Ovary (tissue), 9 donors: ENCODE measurements around the gene PTPRG. TPM values are rescaled to one million over a fixed set of nuclear protein-coding genes. Genes with fewer than 3 reads are reported as not detected.

Source experiments
- DNase-seq, 5 donors: peaks; one replicate each; pipeline ENCODE4 v3.0.0-alpha.2; 2019 to 2020
- H3K27ac ChIP-seq, 2 donors: fragments of 200-600 bp; one replicate each; pipeline versions ENCODE4 v1.5.1 to v1.8.0; 2019 to 2022
- H3K27me3 ChIP-seq: fragments of 200-600 bp; one replicate; pipeline ENCODE4 v1.8.0; 2022
- H3K36me3 ChIP-seq: fragments of 200-600 bp; sonication (generic); one replicate; pipeline ENCODE4 v1.5.1; 2019
- H3K4me1 ChIP-seq: one replicate; pipeline ENCODE4 v1.8.1; 2013; ENCODE audit warnings: mild to moderate bottlenecking, moderate library complexity; ENCODE audit not compliant: insufficient read depth
- H3K4me3 ChIP-seq: fragments of 200-600 bp; sonication (generic); one replicate; pipeline ENCODE4 v1.5.1; 2017
- H3K9me3 ChIP-seq, 2 donors: fragments of 200-600 bp in 1 of 2; sonication (generic) in 1 of 2; one replicate each; pipeline versions ENCODE4 v1.5.1 to v1.8.1; 2013 to 2019; ENCODE audit warnings: mild to moderate bottlenecking in 1 of 2, moderate library complexity in 1 of 2
- CTCF ChIP-seq, 3 donors: fragments of 450-650 bp in 2 of 3; fragments of 200-600 bp in 1 of 3; IDR thresholded peaks; one replicate each; pipeline versions ENCODE4 v1.5.1 to v1.8.0; 2016 to 2022; ENCODE audit warnings: antibody characterized with exemption in 3 of 3, mild to moderate bottlenecking in 1 of 3
- EP300 ChIP-seq: sonication (generic); formaldehyde crosslinking; IDR thresholded peaks from one replicate; pipeline ENCODE4 v1.6.1; 2017; ENCODE audit warnings: antibody characterized with exemption
- POLR2A ChIP-seq: fragments of 450-650 bp; IDR thresholded peaks from one replicate; pipeline ENCODE4 v1.6.1; 2017; ENCODE audit warnings: antibody characterized with exemption, mild to moderate bottlenecking, moderate library complexity
- WGBS, 3 donors: extraction: QIAGEN DNeasy Blood & Tissue Kit in 1 of 3; methylation state at CpG; one replicate each; pipeline versions ENCODE4 v1.1.5 to v1.1.7; 2013 to 2017; 5-methylcytosine and 5-hydroxymethylcytosine counted together
- intact Hi-C, 4 donors: fragments of 100-400 bp; cut with DNase I; formaldehyde crosslinking; loops; one replicate each; pipeline versions ENCODE4 v1.11.0 to v1.15.1; 2022 to 2023
- polyA plus RNA-seq, 2 donors: library from polyadenylated mRNA; stranded (reverse); fragments of 200-250 nt in 1 of 2; fragments of 350-450 nt in 1 of 2; fragmentation: Illumina TruSeq in 1 of 2; extraction: RNeasy Lipid Tissue Mini Kit (QIAGEN cat#74804) in 1 of 2; gene quantifications; one replicate each; pipeline ENCODE4 v1.2.3, GENCODE V29; 2013 to 2014
- total RNA-seq, 7 donors: library from RNA; depleted of rRNA in 2 of 7; stranded (reverse); fragments of >200 nt in 2 of 7; fragmentation: NEBNext Ultra II Directional in 3 of 7; extraction: Animal tissue kit (Norgen Biotek cat#: 25700) in 3 of 7; gene quantifications; one replicate each; pipeline versions ENCODE4 v1.1.0 to v1.2.4, GENCODE V29; 2016 to 2023
- donor health status: DM: no; HTN: no; CAD: no; lungs with moderate emphysema.
- donor health status: DM: no; HTN: no; CAD: no.
- donor health status: Bipolar disorder and iron deficiency.
- donor health status: DM: yes; HTN: yes; CAD: no.
- donor health status: DM: no; HTN: no; CAD: no.
- donor health status: DM: yes; HTN: yes; CAD: no.

Gene PTPRG
- total and polyA plus RNA-seq, 9 donors = 18.2 to 87.9 (median 47.7) TPM

- no peaks in the 10 kb centered on the region for H3K9me3 ChIP-seq
- WGBS, 3 donors = 67 to 72% (median 67%) methylated on average over 7 of the region's 7 CpGs
- intact Hi-C loops = loop anchor here in 2 of 4 donors (5.0 to 10.0 kb wide), 2 partner anchors 382 to 1594 kb away; partner anchors contain the start of gene PTPRG (in 1 of the 2)
- no peaks in the 10 kb centered on the region for H3K4me1 ChIP-seq
- H3K4me3 ChIP-seq = no peak overlapping the region
- DNase-seq = no peak
- no peak overlapping the region for H3K27ac ChIP-seq
- no peaks in the 10 kb centered on the region for H3K36me3 ChIP-seq
- no peaks in the 10 kb centered on the region for H3K27me3 ChIP-seq
- no peak for TF ChIP-seq POLR2A
- TF ChIP-seq CTCF (IDR thresholded peaks at IDR 0.05) = no peak
- TF ChIP-seq EP300 = no peak
Measured at GRCh38 chr3:61946570-61947324, 385.4 kb downstream of the PTPRG start.

GRCh38 chr3:61947456-61947855 is 386.1 kb downstream of the PTPRG start:
- no peak for DNase-seq
- Histone ChIP-seq H3K4me3 (no peak overlapping the region), H3K27me3 (no peaks in the 10 kb centered on the region), H3K27ac (no peak overlapping the region), H3K9me3 (no peaks in the 10 kb centered on the region), H3K36me3 (no peaks in the 10 kb centered on the region), H3K4me1 (no peaks in the 10 kb centered on the region)
- WGBS, 3 donors = 83 to 90% (median 87%) methylated on average over 4 of the region's 4 CpGs
- intact Hi-C loops = loop anchor here in 2 of 4 donors (5.0 to 10.0 kb wide), 2 partner anchors 383 to 1595 kb away; partner anchors contain the start of gene PTPRG (in 1 of the 2)
- no peak for TF ChIP-seq POLR2A
- TF ChIP-seq CTCF (IDR thresholded peaks at IDR 0.05) = no peak
- no peak for TF ChIP-seq EP300

- no peaks in the 10 kb centered on the region for H3K36me3 ChIP-seq
- no peak overlapping the region for H3K27ac ChIP-seq
- WGBS, 3 donors = 81 to 93% (median 82%) methylated on average over 5 of the region's 5 CpGs
- TF ChIP-seq POLR2A (no peak), CTCF (IDR thresholded peaks at IDR 0.05) (no peak), EP300 (no peak)
- no peak for DNase-seq
- intact Hi-C loops = loop anchor here in 2 of 4 donors (5.0 to 10.0 kb wide), 2 partner anchors 384 to 1597 kb away; partner anchors contain the start of gene PTPRG (in 1 of the 2)
- H3K9me3 ChIP-seq = no peaks in the 10 kb centered on the region
- no peaks in the 10 kb centered on the region for H3K4me1 ChIP-seq
- H3K4me3 ChIP-seq = no peak overlapping the region
- no peaks in the 10 kb centered on the region for H3K27me3 ChIP-seq
Measured at GRCh38 chr3:61948699-61949305, 387.4 kb downstream of the PTPRG start.

GRCh38 chr3:61954097-61954540 is 392.7 kb downstream of the PTPRG start:
- Histone ChIP-seq H3K36me3 (no peaks in the 10 kb centered on the region), H3K4me1 (no peaks in the 10 kb centered on the region), H3K9me3 (no peaks in the 10 kb centered on the region), H3K4me3 (no peak overlapping the region), H3K27me3 (no peaks in the 10 kb centered on the region), H3K27ac (no peak overlapping the region)
- DNase-seq = no peak
- no peak for TF ChIP-seq CTCF (IDR thresholded peaks at IDR 0.05)
- TF ChIP-seq EP300 = no peak
- TF ChIP-seq POLR2A = no peak
- WGBS, 3 donors = 80 to 89% (median 86%) methylated on average over 2 of the region's 2 CpGs
- intact Hi-C loops = no loop called here
